SK-N-MC (cell line): ENCODE data around the gene B3GNT8.

Source experiments
- EZH2 ChIP-seq: fragments of 200-600 bp; sonication (generic); IDR thresholded peaks from one replicate; pipeline ENCODE4 v1.6.1; 2017; ENCODE audit warnings: antibody characterized with exemption
- POLR2AphosphoS5 ChIP-seq: IDR thresholded peaks from 2 replicates; pipeline ENCODE4 v1.6.1; 2012; ENCODE audit warnings: mild to moderate bottlenecking, low read depth, low read length, borderline replicate concordance

- TF ChIP-seq EZH2 (no peak), POLR2AphosphoS5 (no peak)
These were observed 28.8 kb upstream of the B3GNT8 start for GRCh38 chr19:41455936-41456335.
